IgD-negative memory B cell (primary cell): Measurements from ENCODE around the gene UPF2. TPM values are rescaled to one million over a fixed set of nuclear protein-coding genes. Genes with fewer than 3 reads are reported as not detected.

Experiments
- polyA plus RNA-seq: library from polyadenylated mRNA; unstranded; fragments of 300-500 nt; fragmentation: Illumina TruSeq; gene quantifications from one replicate; pipeline ENCODE4 v1.2.3, GENCODE V29; 2021

UPF2 gene
- polyA plus RNA-seq, 1 donor from 2014 or later, result 32.2 TPM

Other genes with a start within 250 kb of the UPF2 start
- gene PROSER2, start 219.5 kb downstream of the UPF2 start, polyA plus RNA-seq, result not detected
- 26.3 TPM for gene DHTKD1, start 26.1 kb upstream of the UPF2 start, polyA plus RNA-seq
- 1.5 TPM for gene SEC61A2, start 86.9 kb upstream of the UPF2 start, polyA plus RNA-seq
- 48.6 TPM for gene NUDT5, start 153.1 kb upstream of the UPF2 start, polyA plus RNA-seq
- gene CDC123, start 153.4 kb upstream of the UPF2 start, polyA plus RNA-seq, result 104 TPM